Neural cell (in vitro differentiated cells): ENCODE measurements around the gene NGDN.

Experiments
- EP300 ChIP-seq: fragments of 450-650 bp; conservative IDR thresholded peaks from 2 replicates; pipeline ENCODE4 v1.6.1; 2014; ENCODE audit warnings: antibody characterized with exemption, mild to moderate bottlenecking, moderate library complexity; ENCODE audit not compliant: poor library complexity, severe bottlenecking
- EZH2 ChIP-seq: fragments of 200-600, 300-800 bp; shearing (Covaris generic), sonication (generic); IDR thresholded peaks from 2 replicates; pipeline ENCODE4 v1.6.1; 2014; ENCODE audit warnings: antibody characterized with exemption, low read length, borderline replicate concordance, mild to moderate bottlenecking; ENCODE audit not compliant: insufficient read depth, poor library complexity, severe bottlenecking
- MXI1 ChIP-seq: fragments of 450-650 bp; conservative IDR thresholded peaks from 2 replicates; pipeline ENCODE4 v1.6.1; 2014; ENCODE audit warnings: antibody characterized with exemption, mild to moderate bottlenecking; ENCODE audit not compliant: poor library complexity, severe bottlenecking
- POLR2AphosphoS5 ChIP-seq: IDR thresholded peaks from 2 replicates; pipeline ENCODE4 v1.6.1; 2012
- RAD21 ChIP-seq: fragments of 450-650 bp; conservative IDR thresholded peaks from 2 replicates; pipeline ENCODE4 v1.6.1; 2014; ENCODE audit warnings: antibody characterized with exemption, mild to moderate bottlenecking, moderate library complexity
- REST ChIP-seq: IDR thresholded peaks from 2 replicates; pipeline ENCODE4 v1.6.1; 2012; ENCODE audit warnings: borderline replicate concordance
- TAF1 ChIP-seq: IDR thresholded peaks from 2 replicates; pipeline ENCODE4 v1.6.1; 2012; ENCODE audit warnings: low read depth
- TF ChIP-seq, protein P1 (sequence below): fragments of 450-650 bp; IDR thresholded peaks from 2 replicates; pipeline ENCODE4 v1.5.1; 2014; ENCODE audit warnings: antibody characterized with exemption, mild to moderate bottlenecking, moderate library complexity; ENCODE audit not compliant: poor library complexity, severe bottlenecking

GRCh38 chr14:23438101-23438971, 31.2 kb upstream of the NGDN start:
- TF ChIP-seq, protein P1, sequence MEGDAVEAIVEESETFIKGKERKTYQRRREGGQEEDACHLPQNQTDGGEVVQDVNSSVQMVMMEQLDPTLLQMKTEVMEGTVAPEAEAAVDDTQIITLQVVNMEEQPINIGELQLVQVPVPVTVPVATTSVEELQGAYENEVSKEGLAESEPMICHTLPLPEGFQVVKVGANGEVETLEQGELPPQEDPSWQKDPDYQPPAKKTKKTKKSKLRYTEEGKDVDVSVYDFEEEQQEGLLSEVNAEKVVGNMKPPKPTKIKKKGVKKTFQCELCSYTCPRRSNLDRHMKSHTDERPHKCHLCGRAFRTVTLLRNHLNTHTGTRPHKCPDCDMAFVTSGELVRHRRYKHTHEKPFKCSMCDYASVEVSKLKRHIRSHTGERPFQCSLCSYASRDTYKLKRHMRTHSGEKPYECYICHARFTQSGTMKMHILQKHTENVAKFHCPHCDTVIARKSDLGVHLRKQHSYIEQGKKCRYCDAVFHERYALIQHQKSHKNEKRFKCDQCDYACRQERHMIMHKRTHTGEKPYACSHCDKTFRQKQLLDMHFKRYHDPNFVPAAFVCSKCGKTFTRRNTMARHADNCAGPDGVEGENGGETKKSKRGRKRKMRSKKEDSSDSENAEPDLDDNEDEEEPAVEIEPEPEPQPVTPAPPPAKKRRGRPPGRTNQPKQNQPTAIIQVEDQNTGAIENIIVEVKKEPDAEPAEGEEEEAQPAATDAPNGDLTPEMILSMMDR: no peak
- TF ChIP-seq POLR2AphosphoS5: no peak
- TF ChIP-seq EP300: no peak
- TF ChIP-seq REST: no peak
- no peak for TF ChIP-seq TAF1
- TF ChIP-seq EZH2: no peak
- no peak for TF ChIP-seq RAD21
- TF ChIP-seq MXI1: no peak
